PC-3 (cell line): ENCODE data around the gene CD99L2.

Source experiments
- EZH2phosphoT487 ChIP-seq: fragments of 300-600 bp; sonication (generic); IDR thresholded peaks from 2 replicates; pipeline ENCODE4 v1.6.1; 2018; ENCODE audit warnings: mild to moderate bottlenecking, antibody characterized with exemption, low read length, borderline replicate concordance
- TF ChIP-seq, protein P1 (sequence below): fragments of 300-600 bp; sonication (generic); conservative IDR thresholded peaks from 2 replicates; pipeline ENCODE4 v1.5.1; 2017; ENCODE audit warnings: antibody characterized with exemption, low read depth, mild to moderate bottlenecking, low read length

GRCh38 chrX:150753357-150753756 is 145.1 kb downstream of the CD99L2 start:
- TF ChIP-seq, protein P1, sequence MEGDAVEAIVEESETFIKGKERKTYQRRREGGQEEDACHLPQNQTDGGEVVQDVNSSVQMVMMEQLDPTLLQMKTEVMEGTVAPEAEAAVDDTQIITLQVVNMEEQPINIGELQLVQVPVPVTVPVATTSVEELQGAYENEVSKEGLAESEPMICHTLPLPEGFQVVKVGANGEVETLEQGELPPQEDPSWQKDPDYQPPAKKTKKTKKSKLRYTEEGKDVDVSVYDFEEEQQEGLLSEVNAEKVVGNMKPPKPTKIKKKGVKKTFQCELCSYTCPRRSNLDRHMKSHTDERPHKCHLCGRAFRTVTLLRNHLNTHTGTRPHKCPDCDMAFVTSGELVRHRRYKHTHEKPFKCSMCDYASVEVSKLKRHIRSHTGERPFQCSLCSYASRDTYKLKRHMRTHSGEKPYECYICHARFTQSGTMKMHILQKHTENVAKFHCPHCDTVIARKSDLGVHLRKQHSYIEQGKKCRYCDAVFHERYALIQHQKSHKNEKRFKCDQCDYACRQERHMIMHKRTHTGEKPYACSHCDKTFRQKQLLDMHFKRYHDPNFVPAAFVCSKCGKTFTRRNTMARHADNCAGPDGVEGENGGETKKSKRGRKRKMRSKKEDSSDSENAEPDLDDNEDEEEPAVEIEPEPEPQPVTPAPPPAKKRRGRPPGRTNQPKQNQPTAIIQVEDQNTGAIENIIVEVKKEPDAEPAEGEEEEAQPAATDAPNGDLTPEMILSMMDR, result no peak
- no peak for TF ChIP-seq EZH2phosphoT487
